Panc1 (cell line): ENCODE data around the gene INSL6. TPM values are rescaled to one million over a fixed set of nuclear protein-coding genes. Genes with fewer than 3 reads are reported as not detected.

Experiments
- ATAC-seq: fragments of 200-7000 bp; cut with Tn5 transposase; 2 replicates; pipeline ENCODE4 v1.9.1; 2020; ENCODE audit warnings: mild to moderate bottlenecking, moderate library complexity
- BruUV-seq: library from RNA; stranded (reverse); fragments of 400-500 nt; replicated peaks from 2 replicates; lab custom pipeline; 2021; lab: Mats Ljungman, UMichigan
- CTCF ChIA-PET: fragments of 300-600 bp; sonication (Branson Sonifier 250); formaldehyde crosslinking; loops from one replicate; lab custom pipeline; 2022; ENCODE audit warnings: antibody characterized with exemption; lab: Charles Lee
- POLR2A ChIA-PET: fragments of 300-600 bp; sonication (Branson Sonifier 250); formaldehyde crosslinking; loops from one replicate; lab custom pipeline; 2022; ENCODE audit warnings: antibody characterized with exemption; lab: Charles Lee
- DNase-seq: peaks from one replicate; pipeline ENCODE4 v3.0.0-alpha.2; 2010; ENCODE audit warnings: low read depth, low spot score
- H3K27ac ChIP-seq: 2 replicates; pipeline ENCODE4 v1.5.1; 2011; ENCODE audit warnings: mild to moderate bottlenecking, low read length, inconsistent platforms
- H3K27me3 ChIP-seq: fragments of 200-500 bp; sonication (Bioruptor generic); 2 replicates; pipeline ENCODE4 v1.6.0; 2014; ENCODE audit warnings: low read length, inconsistent platforms; ENCODE audit not compliant: control insufficient read depth, insufficient read depth
- H3K36me3 ChIP-seq: fragments of 200-500 bp; sonication (Bioruptor generic); 2 replicates; pipeline ENCODE4 v1.5.1; 2014; ENCODE audit warnings: inconsistent platforms, mild to moderate bottlenecking, low read length, moderate library complexity; ENCODE audit not compliant: control insufficient read depth, insufficient read depth
- H3K4me1 ChIP-seq: 2 replicates; pipeline ENCODE4 v1.5.1; 2011; ENCODE audit warnings: inconsistent platforms, mild to moderate bottlenecking, low read length, moderate library complexity; ENCODE audit not compliant: control insufficient read depth, insufficient read depth
- H3K4me3 ChIP-seq, 2 experiments: 2 replicates each; pipeline ENCODE4 v1.5.1; 2011 to 2012; ENCODE audit warnings: low read depth in 2 of 2, low read length in 2 of 2, mild to moderate bottlenecking in 2 of 2, inconsistent platforms in 1 of 2, moderate library complexity in 1 of 2
- H3K9me3 ChIP-seq: fragments of 200-500 bp; sonication (Bioruptor generic); 2 replicates; pipeline ENCODE4 v1.5.1; 2014; ENCODE audit warnings: low read depth, mild to moderate bottlenecking, inconsistent platforms, low read length, moderate library complexity; ENCODE audit not compliant: control insufficient read depth, insufficient read depth
- POLR2AphosphoS5 ChIP-seq: IDR thresholded peaks from 2 replicates; pipeline ENCODE4 v1.6.1; 2012; ENCODE audit warnings: mild to moderate bottlenecking, low read depth, low read length, moderate library complexity
- REST ChIP-seq, 2 experiments: IDR thresholded peaks; 2 replicates each; pipeline ENCODE4 v1.6.1; 2011 to 2012; ENCODE audit warnings: low read depth in 2 of 2, control low read depth in 1 of 2, low read length in 1 of 2, mild to moderate bottlenecking in 1 of 2, moderate library complexity in 1 of 2; ENCODE audit not compliant: insufficient read depth in 1 of 2
- SIN3A ChIP-seq: IDR thresholded peaks from 2 replicates; pipeline ENCODE4 v1.6.1; 2012; ENCODE audit warnings: low read depth, mild to moderate bottlenecking, low read length, moderate library complexity, borderline replicate concordance; ENCODE audit not compliant: insufficient read depth
- TCF7L2 ChIP-seq: IDR thresholded peaks from 2 replicates; pipeline ENCODE4 v1.6.1; 2011; ENCODE audit warnings: mild to moderate bottlenecking, low read depth, low read length, inconsistent platforms
- in situ Hi-C: cut with HindIII; loops from 2 replicates; pipeline ENCODE4 v1.10.0; 2016; ENCODE audit warnings: low sequenced_read_pairs, low pct_unique_long_range_greater_than_20kb
- intact Hi-C: fragments of 100-400 bp; cut with micrococcal nuclease; formaldehyde crosslinking; loops from one replicate; pipeline ENCODE4 v1.10.0; 2022; ENCODE audit not compliant: unreplicated experiment
- total RNA-seq: library from RNA; stranded (reverse); gene quantifications from one replicate; pipeline ENCODE4 v1.2.1, GENCODE V29; 2021; ENCODE audit not compliant: unreplicated experiment
- TF ChIP-seq, protein P1 (sequence below): fragments of 450-650 bp; IDR thresholded peaks from 2 replicates; pipeline ENCODE4 v1.5.1; 2017; ENCODE audit warnings: mild to moderate bottlenecking

INSL6 gene
- total RNA-seq, 1 experiment from 2014 or later: not detected

DNA sequence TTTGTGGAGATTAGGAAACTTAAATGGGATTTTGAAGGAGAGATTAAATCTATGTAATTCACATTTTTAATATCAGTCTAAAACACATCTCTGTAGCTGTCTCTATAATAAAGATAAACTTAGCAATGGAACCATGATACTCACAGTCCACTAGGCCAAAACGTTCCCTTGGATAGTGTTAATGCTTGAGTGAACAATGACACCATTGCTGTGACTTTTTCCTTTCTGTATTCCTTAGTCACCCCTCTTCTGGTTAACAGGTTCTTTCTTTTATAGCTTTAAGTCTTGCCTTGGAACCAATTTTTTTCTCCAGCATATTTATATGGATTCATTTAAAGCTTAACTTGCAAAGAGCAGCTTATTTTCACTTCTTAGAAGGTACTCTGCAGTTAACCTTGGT lies 63.3 kb downstream of the INSL6 start:
- TF ChIP-seq, protein P1, sequence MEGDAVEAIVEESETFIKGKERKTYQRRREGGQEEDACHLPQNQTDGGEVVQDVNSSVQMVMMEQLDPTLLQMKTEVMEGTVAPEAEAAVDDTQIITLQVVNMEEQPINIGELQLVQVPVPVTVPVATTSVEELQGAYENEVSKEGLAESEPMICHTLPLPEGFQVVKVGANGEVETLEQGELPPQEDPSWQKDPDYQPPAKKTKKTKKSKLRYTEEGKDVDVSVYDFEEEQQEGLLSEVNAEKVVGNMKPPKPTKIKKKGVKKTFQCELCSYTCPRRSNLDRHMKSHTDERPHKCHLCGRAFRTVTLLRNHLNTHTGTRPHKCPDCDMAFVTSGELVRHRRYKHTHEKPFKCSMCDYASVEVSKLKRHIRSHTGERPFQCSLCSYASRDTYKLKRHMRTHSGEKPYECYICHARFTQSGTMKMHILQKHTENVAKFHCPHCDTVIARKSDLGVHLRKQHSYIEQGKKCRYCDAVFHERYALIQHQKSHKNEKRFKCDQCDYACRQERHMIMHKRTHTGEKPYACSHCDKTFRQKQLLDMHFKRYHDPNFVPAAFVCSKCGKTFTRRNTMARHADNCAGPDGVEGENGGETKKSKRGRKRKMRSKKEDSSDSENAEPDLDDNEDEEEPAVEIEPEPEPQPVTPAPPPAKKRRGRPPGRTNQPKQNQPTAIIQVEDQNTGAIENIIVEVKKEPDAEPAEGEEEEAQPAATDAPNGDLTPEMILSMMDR: no peak
- TF ChIP-seq SIN3A (no peak), REST (IDR thresholded peaks at IDR 0.05; ENCODE audit: insufficient read depth in 1 of 2, low read depth in 2 of 2, low read length in 1 of 2) (no peak), TCF7L2 (no peak), POLR2AphosphoS5 (no peak)
- DNase-seq (no peak), ATAC-seq (no peak)
- ChIA-PET POLR2A (no interaction called here), CTCF (no interaction called here)
- Histone ChIP-seq H3K36me3 (no peaks in the 10 kb centered on the region), H3K27ac (no peak overlapping the region), H3K27me3 (no peaks in the 10 kb centered on the region), H3K9me3 (no peaks in the 10 kb centered on the region), H3K4me1 (no peaks in the 10 kb centered on the region), H3K4me3 (no peak overlapping the region)
- intact Hi-C loops (no loop called here), in situ Hi-C loops (no loop called here)
- BruUV-seq: no TSS peak

- no TSS peak for BruUV-seq
- H3K27me3 ChIP-seq: no peaks in the 10 kb centered on the region
Observed at GRCh38 chr9:5113994-5114748, 71.3 kb downstream of the INSL6 start.

More at GRCh38 chr9:5113994-5114748, 71.3 kb downstream of the INSL6 start:
- TF ChIP-seq SIN3A (no peak), POLR2AphosphoS5 (no peak), REST (IDR thresholded peaks at IDR 0.05; ENCODE audit: insufficient read depth in 1 of 2, low read depth in 2 of 2, low read length in 1 of 2) (no peak), TCF7L2 (no peak)
- TF ChIP-seq, protein P1: no peak
- H3K4me1 ChIP-seq: no peaks in the 10 kb centered on the region
- intact Hi-C loops: no loop called here
- POLR2A ChIA-PET: no interaction called here
- CTCF ChIA-PET: no interaction called here
- H3K36me3 ChIP-seq: no peaks in the 10 kb centered on the region
- DNase-seq (no peak), ATAC-seq (no peak)
- H3K27ac ChIP-seq: no peak overlapping the region
- in situ Hi-C loops: no loop called here
- no peaks in the 10 kb centered on the region for H3K9me3 ChIP-seq
- H3K4me3 ChIP-seq: no peak overlapping the region
